A549 (cell line): Measurements from ENCODE around the gene MAL. TPM values are rescaled to one million over a fixed set of nuclear protein-coding genes. Genes with fewer than 3 reads are reported as not detected.

Experiments
- ATAC-seq, 2 experiments: fragments of 200-7000 bp in 1 of 2; fragments of >200 bp in 1 of 2; cut with Nextera tagmentation in 1 of 2; cut with Tn5 transposase in 1 of 2; 3 replicates each; pipeline versions ENCODE4 v1.8.0 to v1.9.1; 2018 to 2020; ENCODE audit warnings: mild to moderate bottlenecking in 1 of 2, moderate library complexity in 1 of 2
- CTCF ChIA-PET: fragments of 300-600 bp; sonication (Branson Sonifier 250); formaldehyde crosslinking; extraction: SDS; loops from one replicate; lab custom pipeline; 2021; ENCODE audit warnings: antibody characterized with exemption, inconsistent platforms; lab: Yijun Ruan, JAX
- POLR2A ChIA-PET: fragments of 350-600 bp; formaldehyde crosslinking; extraction: SDS; loops from one replicate; lab custom pipeline; 2021; ENCODE audit warnings: antibody characterized with exemption, inconsistent platforms; lab: Yijun Ruan, JAX
- DNase-seq, 2 experiments: peaks; one replicate each; pipeline versions ENCODE4 v3.0.0 to v3.0.0-alpha.2; 2011 to 2016; ENCODE audit warnings: low read depth in 1 of 2, low spot score in 1 of 2
- FAIRE-seq: peaks from 2 replicates; lab custom pipeline; 2011; peaks lifted over from hg19 to GRCh38; lab: Jason Lieb, UNC
- H3K27ac ChIP-seq, 2 experiments: fragments of >200 bp; sonication (Bioruptor Twin); formaldehyde crosslinking; 3 replicates each; pipeline ENCODE4 v1.5.1; 2016 to 2017
- H3K4me1 ChIP-seq: fragments of >200 bp; sonication (Bioruptor Twin); formaldehyde crosslinking; 3 replicates; pipeline ENCODE4 v1.6.1; 2016
- H3K4me2 ChIP-seq: fragments of >200 bp; sonication (Bioruptor Twin); formaldehyde crosslinking; 3 replicates; pipeline ENCODE4 v1.6.1; 2016
- H3K4me3 ChIP-seq: fragments of >200 bp; sonication (Bioruptor Twin); formaldehyde crosslinking; 3 replicates; pipeline ENCODE4 v1.5.1; 2016
- H3K9me3 ChIP-seq: fragments of >200 bp; sonication (Bioruptor Twin); formaldehyde crosslinking; 3 replicates; pipeline ENCODE4 v1.6.1; 2016
- ATOH8 ChIP-seq: fragments of 250-450 bp; sonication (Bioruptor Pico); IDR thresholded peaks from 2 replicates; pipeline ENCODE4 v1.5.0; 2020; ENCODE audit warnings: low read depth, mild to moderate bottlenecking, moderate library complexity
- CBX2 ChIP-seq: fragments of 200-600 bp; sonication (generic); IDR thresholded peaks from 2 replicates; pipeline ENCODE4 v1.6.1; 2016; ENCODE audit warnings: low read depth, mild to moderate bottlenecking, borderline replicate concordance
- CHD2 ChIP-seq: fragments of 150-350 bp; IDR thresholded peaks from 2 replicates; pipeline ENCODE4 v1.6.1; 2014; ENCODE audit warnings: low read length; ENCODE audit not compliant: partially characterized antibody
- CHD4 ChIP-seq: fragments of 200-600 bp; sonication (generic); IDR thresholded peaks from 2 replicates; pipeline ENCODE4 v1.6.1; 2016; ENCODE audit warnings: antibody characterized with exemption, mild to moderate bottlenecking, borderline replicate concordance
- EHF ChIP-seq: fragments of 250-450 bp; sonication (Bioruptor Pico); IDR thresholded peaks from 2 replicates; pipeline ENCODE4 v1.5.0; 2020; ENCODE audit warnings: mild to moderate bottlenecking
- ESRRA ChIP-seq: fragments of 150-350 bp; IDR thresholded peaks from 2 replicates; pipeline ENCODE4 v1.6.1; 2014; ENCODE audit warnings: mild to moderate bottlenecking, low read length, borderline replicate concordance
- FOSL2 ChIP-seq, 2 experiments: fragments of 450-650 bp in 1 of 2; fragments of >200 bp in 1 of 2; sonication (Bioruptor Twin) in 1 of 2; formaldehyde crosslinking; IDR thresholded peaks; 2 replicates each; pipeline versions ENCODE4 v1.5.0 to v1.6.1; 2016 to 2020; ENCODE audit warnings: mild to moderate bottlenecking in 1 of 2, moderate library complexity in 1 of 2
- FOXS1 ChIP-seq: fragments of 250-450 bp; sonication (Bioruptor Pico); IDR thresholded peaks from 2 replicates; pipeline ENCODE4 v1.5.0; 2020; ENCODE audit warnings: mild to moderate bottlenecking, moderate library complexity
- HEYL ChIP-seq: fragments of 250-450 bp; sonication (Bioruptor Pico); IDR thresholded peaks from 2 replicates; pipeline ENCODE4 v1.8.0; 2021; ENCODE audit warnings: mild to moderate bottlenecking, moderate library complexity
- HOXB13 ChIP-seq: fragments of 250-450 bp; sonication (Bioruptor Pico); IDR thresholded peaks from 2 replicates; pipeline ENCODE4 v1.5.0; 2020; ENCODE audit warnings: low read depth, mild to moderate bottlenecking, moderate library complexity
- KDM5A ChIP-seq: fragments of 200-600 bp; sonication (generic); IDR thresholded peaks from 2 replicates; pipeline ENCODE4 v1.6.1; 2016; ENCODE audit warnings: antibody characterized with exemption, mild to moderate bottlenecking
- MAFK ChIP-seq: fragments of 450-650 bp; IDR thresholded peaks from 2 replicates; pipeline ENCODE4 v1.6.1; 2014; ENCODE audit not compliant: partially characterized antibody
- NFE2L2 ChIP-seq: fragments of 150-350 bp; conservative IDR thresholded peaks from 2 replicates; pipeline ENCODE4 v1.6.1; 2014; ENCODE audit warnings: low read length
- NR3C1 ChIP-seq: fragments of >200 bp; sonication (Bioruptor Twin); formaldehyde crosslinking; IDR thresholded peaks from 3 replicates; pipeline ENCODE4 v1.6.1; 2017
- PHF8 ChIP-seq: fragments of 200-600 bp; sonication (generic); IDR thresholded peaks from 2 replicates; pipeline ENCODE4 v1.6.1; 2016; ENCODE audit warnings: low read depth, mild to moderate bottlenecking, antibody characterized with exemption, moderate library complexity, borderline replicate concordance
- RARB ChIP-seq: fragments of 250-450 bp; sonication (Bioruptor Pico); IDR thresholded peaks from 2 replicates; pipeline ENCODE4 v1.8.0; 2021; ENCODE audit warnings: mild to moderate bottlenecking, moderate library complexity
- RNF2 ChIP-seq: fragments of 200-600 bp; sonication (generic); IDR thresholded peaks from 2 replicates; pipeline ENCODE4 v1.6.1; 2016; ENCODE audit warnings: low read depth, mild to moderate bottlenecking, antibody characterized with exemption, moderate library complexity, borderline replicate concordance
- SREBF2 ChIP-seq: fragments of 450-650 bp; IDR thresholded peaks from 2 replicates; pipeline ENCODE4 v1.6.1; 2014; ENCODE audit warnings: mild to moderate bottlenecking, moderate library complexity
- TFCP2L1 ChIP-seq: fragments of 250-450 bp; sonication (Bioruptor Pico); IDR thresholded peaks from 2 replicates; pipeline ENCODE4 v1.5.0; 2021; ENCODE audit warnings: mild to moderate bottlenecking
- WGBS: methylation state at CpG from one replicate; pipeline ENCODE4 v1.1.6; 2017; ENCODE audit errors: missing lambda C conversion rate; 5-methylcytosine and 5-hydroxymethylcytosine counted together
- polyA plus RNA-seq, 4 experiments: library from polyadenylated mRNA; depleted of rRNA in 3 of 4; stranded (reverse); fragments of >200 nt; fragmentation: RNase III in 1 of 4; extraction: RNeasy Plus Mini Kit Qiagen cat#74134 plus additional on column Dnase treatment in 1 of 4; gene quantifications; 2 replicates in 3 of 4; 3 replicates in 1 of 4; pipeline ENCODE4 v1.2.3, GENCODE V29; 2011 to 2017
- TF ChIP-seq, protein P1 (sequence below): fragments of 250-450 bp; sonication (Bioruptor Pico); IDR thresholded peaks from 2 replicates; pipeline ENCODE4 v1.5.0; 2021; ENCODE audit warnings: mild to moderate bottlenecking, moderate library complexity, borderline replicate concordance
- TF ChIP-seq, protein P2 (sequence below): fragments of 150-350 bp; IDR thresholded peaks from 2 replicates; pipeline ENCODE4 v1.6.1; 2014; ENCODE audit warnings: low read depth, mild to moderate bottlenecking, low read length
- TF ChIP-seq, protein P3 (sequence below): fragments of >200 bp; sonication (Bioruptor Twin); formaldehyde crosslinking; IDR thresholded peaks from 3 replicates; pipeline ENCODE4 v1.6.1; 2016

Gene MAL
- polyA plus RNA-seq, 2 of the 4 experiments (the other 2 are of a cell fraction): not detected

DNA sequence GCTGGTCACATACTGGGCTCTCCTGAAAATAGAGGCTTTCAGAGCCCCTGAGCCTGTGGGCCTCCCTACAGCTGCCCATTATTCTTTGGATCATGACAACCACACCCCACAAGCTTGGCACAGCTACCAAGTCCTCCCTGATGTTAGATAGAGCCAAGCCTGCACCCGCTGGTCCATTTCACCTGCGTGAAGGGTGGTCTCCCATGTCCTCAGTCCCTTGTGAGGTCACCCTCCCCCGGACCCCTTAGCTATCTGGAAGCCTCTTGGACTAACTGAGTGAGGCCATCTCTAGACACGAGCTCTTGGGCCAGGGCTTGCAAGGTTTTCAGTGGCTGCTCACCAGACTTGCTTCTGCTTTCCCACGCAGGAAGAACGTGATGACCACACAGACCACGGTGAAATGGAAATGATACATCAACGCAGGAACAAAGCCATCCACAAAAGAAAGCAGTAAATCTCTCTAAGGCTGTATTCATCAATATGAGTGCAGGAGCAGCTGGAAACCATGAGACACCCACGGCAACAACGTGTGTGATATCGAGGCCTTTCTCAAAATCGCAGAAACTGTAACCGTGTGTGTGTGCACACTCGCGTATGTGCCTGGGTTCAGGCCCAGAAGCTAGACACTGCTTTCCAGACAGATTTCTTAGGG is 10.1 kb upstream of the MAL start (continued):
- TF ChIP-seq, protein P1, sequence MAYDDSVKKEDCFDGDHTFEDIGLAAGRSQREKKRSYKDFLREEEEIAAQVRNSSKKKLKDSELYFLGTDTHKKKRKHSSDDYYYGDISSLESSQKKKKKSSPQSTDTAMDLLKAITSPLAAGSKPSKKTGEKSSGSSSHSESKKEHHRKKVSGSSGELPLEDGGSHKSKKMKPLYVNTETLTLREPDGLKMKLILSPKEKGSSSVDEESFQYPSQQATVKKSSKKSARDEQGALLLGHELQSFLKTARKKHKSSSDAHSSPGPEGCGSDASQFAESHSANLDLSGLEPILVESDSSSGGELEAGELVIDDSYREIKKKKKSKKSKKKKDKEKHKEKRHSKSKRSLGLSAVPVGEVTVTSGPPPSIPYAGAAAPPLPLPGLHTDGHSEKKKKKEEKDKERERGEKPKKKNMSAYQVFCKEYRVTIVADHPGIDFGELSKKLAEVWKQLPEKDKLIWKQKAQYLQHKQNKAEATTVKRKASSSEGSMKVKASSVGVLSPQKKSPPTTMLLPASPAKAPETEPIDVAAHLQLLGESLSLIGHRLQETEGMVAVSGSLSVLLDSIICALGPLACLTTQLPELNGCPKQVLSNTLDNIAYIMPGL: no peak
- TF ChIP-seq PHF8: no peak

DNA sequence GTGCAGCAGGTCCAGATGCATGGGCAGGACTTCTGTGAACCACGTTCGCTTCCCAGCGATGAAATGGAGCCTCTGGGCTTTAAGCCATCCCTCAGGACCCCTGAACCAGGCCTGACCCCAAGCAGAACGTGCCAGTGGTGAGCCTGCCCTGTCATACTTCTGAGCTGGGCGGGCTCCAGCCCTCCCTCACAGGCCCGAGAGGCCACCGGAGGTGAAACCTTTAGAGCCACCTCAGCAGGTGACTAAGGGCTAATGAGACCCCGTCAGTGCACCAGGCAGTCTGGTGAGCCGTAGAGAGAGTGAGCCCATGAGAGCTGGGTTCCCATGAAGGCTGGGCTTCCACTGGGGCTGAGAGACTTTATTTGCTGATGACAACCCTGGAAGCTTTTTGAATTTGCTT is 8.9 kb upstream of the MAL start:
- DNase-seq (no peak), ATAC-seq (no peak), FAIRE-seq (no peak)
- no peaks in the 10 kb centered on the region for H3K9me3 ChIP-seq
- no peak overlapping the region for H3K4me2 ChIP-seq
- ChIA-PET CTCF (interaction anchor here (1.2 kb wide), 1 partner anchor 142 kb away, joined by 3 read pairs; no protein-coding TSS in a partner anchor), POLR2A (interaction anchor here (0.6 kb wide), 1 partner anchor 63 kb away, joined by 3 read pairs; no protein-coding TSS in a partner anchor)
- TF ChIP-seq HOXB13 (CRISPR knock-in tag): no peak
- no peak for TF ChIP-seq CHD4
- no peak for TF ChIP-seq NFE2L2
- TF ChIP-seq RNF2: no peak
- no peak for TF ChIP-seq NR3C1
- TF ChIP-seq SREBF2: no peak
- no peak for TF ChIP-seq ESRRA
- no peak overlapping the region for H3K27ac ChIP-seq
- 53% methylated on average over 9 of the region's 9 CpGs for WGBS
- H3K4me1 ChIP-seq: no peaks in the 10 kb centered on the region
- no peak overlapping the region for H3K4me3 ChIP-seq

DNA sequence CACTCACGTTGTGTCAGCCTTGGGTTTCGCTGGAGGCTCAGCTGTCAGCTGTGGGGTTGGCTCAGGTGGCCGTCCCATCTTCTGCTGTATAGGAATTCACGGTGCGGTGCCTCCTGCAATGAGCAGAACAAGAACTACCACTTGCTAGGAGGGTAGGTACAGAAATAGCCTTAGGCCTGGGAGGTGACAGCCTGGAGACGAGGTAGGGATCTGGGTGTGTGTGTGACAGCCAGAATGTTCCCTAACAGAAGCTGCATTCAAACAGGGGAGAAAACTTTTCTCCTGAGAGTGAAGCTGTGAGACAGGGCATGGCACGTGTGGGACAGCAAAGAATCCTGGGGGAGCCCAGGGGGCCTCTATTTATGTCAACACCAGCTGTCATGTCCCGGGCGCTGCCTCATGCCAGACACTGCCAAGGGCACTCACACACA is 8.4 kb upstream of the MAL start:
- no peak overlapping the region for H3K27ac ChIP-seq
- H3K4me1 ChIP-seq: no peaks in the 10 kb centered on the region
- TF ChIP-seq CBX2 (no peak), ATOH8 (CRISPR knock-in tag) (no peak), HEYL (CRISPR knock-in tag) (no peak), FOXS1 (CRISPR knock-in tag) (no peak), CHD2 (no peak), NFE2L2 (no peak), RNF2 (no peak), KDM5A (no peak), TFCP2L1 (no peak), SREBF2 (no peak), CHD4 (no peak), PHF8 (no peak), RARB (CRISPR knock-in tag) (no peak), EHF (CRISPR knock-in tag) (no peak), FOSL2 (IDR thresholded peaks at IDR 0.05) (no peak), FOSL2 (CRISPR knock-in tag; IDR thresholded peaks at IDR 0.05) (no peak), MAFK (no peak)
- TF ChIP-seq, protein P2, sequence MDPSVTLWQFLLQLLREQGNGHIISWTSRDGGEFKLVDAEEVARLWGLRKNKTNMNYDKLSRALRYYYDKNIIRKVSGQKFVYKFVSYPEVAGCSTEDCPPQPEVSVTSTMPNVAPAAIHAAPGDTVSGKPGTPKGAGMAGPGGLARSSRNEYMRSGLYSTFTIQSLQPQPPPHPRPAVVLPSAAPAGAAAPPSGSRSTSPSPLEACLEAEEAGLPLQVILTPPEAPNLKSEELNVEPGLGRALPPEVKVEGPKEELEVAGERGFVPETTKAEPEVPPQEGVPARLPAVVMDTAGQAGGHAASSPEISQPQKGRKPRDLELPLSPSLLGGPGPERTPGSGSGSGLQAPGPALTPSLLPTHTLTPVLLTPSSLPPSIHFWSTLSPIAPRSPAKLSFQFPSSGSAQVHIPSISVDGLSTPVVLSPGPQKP: no peak
- TF ChIP-seq, protein P3, sequence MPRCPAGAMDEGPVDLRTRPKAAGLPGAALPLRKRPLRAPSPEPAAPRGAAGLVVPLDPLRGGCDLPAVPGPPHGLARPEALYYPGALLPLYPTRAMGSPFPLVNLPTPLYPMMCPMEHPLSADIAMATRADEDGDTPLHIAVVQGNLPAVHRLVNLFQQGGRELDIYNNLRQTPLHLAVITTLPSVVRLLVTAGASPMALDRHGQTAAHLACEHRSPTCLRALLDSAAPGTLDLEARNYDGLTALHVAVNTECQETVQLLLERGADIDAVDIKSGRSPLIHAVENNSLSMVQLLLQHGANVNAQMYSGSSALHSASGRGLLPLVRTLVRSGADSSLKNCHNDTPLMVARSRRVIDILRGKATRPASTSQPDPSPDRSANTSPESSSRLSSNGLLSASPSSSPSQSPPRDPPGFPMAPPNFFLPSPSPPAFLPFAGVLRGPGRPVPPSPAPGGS: no peak
- no peak for ATAC-seq
- ChIA-PET POLR2A (no interaction called here), CTCF (interaction anchor here (1.2 kb wide), 1 partner anchor 142 kb away, joined by 3 read pairs; no protein-coding TSS in a partner anchor)
- H3K4me2 ChIP-seq: no peak overlapping the region
- H3K4me3 ChIP-seq: no peak overlapping the region
- no peak for DNase-seq
- FAIRE-seq: no peak
- no peaks in the 10 kb centered on the region for H3K9me3 ChIP-seq
- WGBS: 55% methylated on average over 9 of the region's 9 CpGs
